ENCODE data around the gene CCNYL1. TPM values are rescaled to one million over a fixed set of nuclear protein-coding genes. Genes with fewer than 3 reads are reported as not detected.

Gene CCNYL1
- total RNA-seq, 1 experiment from 2014 or later, result 21.8 TPM

DNA sequence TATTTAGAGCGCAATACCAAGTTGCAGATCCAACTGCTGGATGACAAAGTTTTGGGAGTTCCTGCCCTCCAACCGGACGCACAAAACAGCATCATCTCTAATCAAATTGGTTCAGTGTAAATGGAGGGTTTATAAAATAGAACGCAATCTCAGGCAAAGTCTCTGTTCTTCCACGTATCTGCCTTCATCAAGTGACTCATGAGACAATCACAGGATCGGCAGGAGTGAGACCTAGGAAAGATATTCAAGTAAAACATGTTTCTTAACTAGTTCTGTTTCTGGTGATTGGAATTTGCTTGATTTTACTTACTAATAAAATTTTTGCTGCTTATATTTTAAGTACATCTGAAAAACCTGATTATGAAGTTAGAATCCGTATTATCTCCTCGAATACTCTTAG lies 50.7 kb downstream of the CCNYL1 start:
- DNase-seq, result no peak
- TF ChIP-seq EZH2 (IDR thresholded peaks at IDR 0.05; ENCODE audit: low read depth), result no peak
- TF ChIP-seq, protein P1, sequence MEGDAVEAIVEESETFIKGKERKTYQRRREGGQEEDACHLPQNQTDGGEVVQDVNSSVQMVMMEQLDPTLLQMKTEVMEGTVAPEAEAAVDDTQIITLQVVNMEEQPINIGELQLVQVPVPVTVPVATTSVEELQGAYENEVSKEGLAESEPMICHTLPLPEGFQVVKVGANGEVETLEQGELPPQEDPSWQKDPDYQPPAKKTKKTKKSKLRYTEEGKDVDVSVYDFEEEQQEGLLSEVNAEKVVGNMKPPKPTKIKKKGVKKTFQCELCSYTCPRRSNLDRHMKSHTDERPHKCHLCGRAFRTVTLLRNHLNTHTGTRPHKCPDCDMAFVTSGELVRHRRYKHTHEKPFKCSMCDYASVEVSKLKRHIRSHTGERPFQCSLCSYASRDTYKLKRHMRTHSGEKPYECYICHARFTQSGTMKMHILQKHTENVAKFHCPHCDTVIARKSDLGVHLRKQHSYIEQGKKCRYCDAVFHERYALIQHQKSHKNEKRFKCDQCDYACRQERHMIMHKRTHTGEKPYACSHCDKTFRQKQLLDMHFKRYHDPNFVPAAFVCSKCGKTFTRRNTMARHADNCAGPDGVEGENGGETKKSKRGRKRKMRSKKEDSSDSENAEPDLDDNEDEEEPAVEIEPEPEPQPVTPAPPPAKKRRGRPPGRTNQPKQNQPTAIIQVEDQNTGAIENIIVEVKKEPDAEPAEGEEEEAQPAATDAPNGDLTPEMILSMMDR (conservative IDR thresholded peaks at IDR 0.05), result no peak
- Histone ChIP-seq H3K9me3 (ENCODE audit: insufficient read depth, low read depth) (no peaks in the 10 kb centered on the region), H3F3A (ENCODE audit: insufficient read depth, low read depth) (no peaks in the 10 kb centered on the region), H2AFZ (no peak overlapping the region), H4K20me1 (ENCODE audit: insufficient read depth) (no peaks in the 10 kb centered on the region), H3K4me1 (replicated peaks; ENCODE audit: insufficient read depth) (peaks cover 13% of the 10 kb centered on the region), H3K4me2 (no peak overlapping the region), H3K36me3 (ENCODE audit: low read depth) (no peaks in the 10 kb centered on the region), H3K27me3 (ENCODE audit: insufficient read depth, low read depth) (no peaks in the 10 kb centered on the region), H3K4me3 (no peak overlapping the region), H3K79me2 (ENCODE audit: low read depth) (peaks cover 29% of the 10 kb centered on the region), H3K9me2 (ENCODE audit: insufficient read depth) (no peaks in the 10 kb centered on the region), H3K27ac (no peak overlapping the region)
- intact Hi-C loops (cut with micrococcal nuclease; ENCODE audit: unreplicated experiment), result no loop called here
- no TSS peak for BruUV-seq (replicated peaks)
- POLR2A ChIA-PET (ENCODE audit: unreplicated experiment), result no interaction called here
- CTCF ChIA-PET, result no interaction called here

GRCh38 chr2:207763303-207763917 lies 52.0 kb downstream of the CCNYL1 start:
- H4K20me1 ChIP-seq (ENCODE audit: insufficient read depth), result no peaks in the 10 kb centered on the region
- no peak overlapping the region for H3K4me3 ChIP-seq
- no peak for DNase-seq
- no peak overlapping the region for H3K4me2 ChIP-seq
- TF ChIP-seq EZH2 (IDR thresholded peaks at IDR 0.05; ENCODE audit: low read depth), result no peak
- TF ChIP-seq, protein P1 (conservative IDR thresholded peaks at IDR 0.05), result no peak
- BruUV-seq (replicated peaks), result no TSS peak
- peaks cover 16% of the 10 kb centered on the region for H3K4me1 ChIP-seq (replicated peaks; ENCODE audit: insufficient read depth)
- CTCF ChIA-PET, result no interaction called here
- H3K9me2 ChIP-seq (ENCODE audit: insufficient read depth), result no peaks in the 10 kb centered on the region
- no peaks in the 10 kb centered on the region for H3K9me3 ChIP-seq (ENCODE audit: insufficient read depth, low read depth)
- H3K27me3 ChIP-seq (ENCODE audit: insufficient read depth, low read depth), result no peaks in the 10 kb centered on the region
- H3K27ac ChIP-seq, result no peak overlapping the region
- H2AFZ ChIP-seq, result no peak overlapping the region
- peaks cover 36% of the 10 kb centered on the region for H3K79me2 ChIP-seq (ENCODE audit: low read depth)
- POLR2A ChIA-PET (ENCODE audit: unreplicated experiment), result no interaction called here
- intact Hi-C loops (cut with micrococcal nuclease; ENCODE audit: unreplicated experiment), result no loop called here
- H3K36me3 ChIP-seq (ENCODE audit: low read depth), result no peaks in the 10 kb centered on the region
- no peaks in the 10 kb centered on the region for H3F3A ChIP-seq (ENCODE audit: insufficient read depth, low read depth)

GRCh38 chr2:207764096-207764630 lies 52.7 kb downstream of the CCNYL1 start:
- intact Hi-C loops (cut with micrococcal nuclease; ENCODE audit: unreplicated experiment), result no loop called here
- DNase-seq, result no peak
- H3K4me2 ChIP-seq, result no peak overlapping the region

More at GRCh38 chr2:207764096-207764630, 52.7 kb downstream of the CCNYL1 start:
- ChIA-PET POLR2A (ENCODE audit: unreplicated experiment) (no interaction called here), CTCF (no interaction called here)
- H3K79me2 ChIP-seq (ENCODE audit: low read depth), result peaks cover 36% of the 10 kb centered on the region
- H3K27ac ChIP-seq, result no peak overlapping the region
- H3K27me3 ChIP-seq (ENCODE audit: insufficient read depth, low read depth), result no peaks in the 10 kb centered on the region
- no peaks in the 10 kb centered on the region for H3K9me2 ChIP-seq (ENCODE audit: insufficient read depth)
- no peak for TF ChIP-seq EZH2 (IDR thresholded peaks at IDR 0.05; ENCODE audit: low read depth)
- TF ChIP-seq, protein P1 (conservative IDR thresholded peaks at IDR 0.05), result no peak
- H2AFZ ChIP-seq, result no peak overlapping the region
- BruUV-seq (replicated peaks), result no TSS peak
- no peaks in the 10 kb centered on the region for H4K20me1 ChIP-seq (ENCODE audit: insufficient read depth)
- no peaks in the 10 kb centered on the region for H3K36me3 ChIP-seq (ENCODE audit: low read depth)
- no peaks in the 10 kb centered on the region for H3F3A ChIP-seq (ENCODE audit: insufficient read depth, low read depth)
- no peaks in the 10 kb centered on the region for H3K9me3 ChIP-seq (ENCODE audit: insufficient read depth, low read depth)
- no peak overlapping the region for H3K4me3 ChIP-seq
- H3K4me1 ChIP-seq (replicated peaks; ENCODE audit: insufficient read depth), result peaks cover 16% of the 10 kb centered on the region

Measured in PC-9 (cell line).